Activated CD4-positive, alpha-beta T cell treated with anti-CD3 and anti-CD28 coated beads, Interleukin-2, Interleukin-6, amounts not matched to agents 100 ng/mL and 50 ng/mL, durations not matched to agents 16 hours and 8 hours (primary cell): ENCODE results near the gene TEX28.
"Not testable (repeated sequence)": the region's sequence is repeated elsewhere in the genome, so short reads cannot be mapped to it uniquely, and the experiment has no call there.

Experiments used
- DNase-seq: peaks from one replicate; pipeline ENCODE4 v3.0.0-alpha.2; 2020

Gene TEX28

GRCh38 chrX:154239982-154240503 is 54.9 kb downstream of the TEX28 start:
- not testable (repeated sequence) for DNase-seq

DNA sequence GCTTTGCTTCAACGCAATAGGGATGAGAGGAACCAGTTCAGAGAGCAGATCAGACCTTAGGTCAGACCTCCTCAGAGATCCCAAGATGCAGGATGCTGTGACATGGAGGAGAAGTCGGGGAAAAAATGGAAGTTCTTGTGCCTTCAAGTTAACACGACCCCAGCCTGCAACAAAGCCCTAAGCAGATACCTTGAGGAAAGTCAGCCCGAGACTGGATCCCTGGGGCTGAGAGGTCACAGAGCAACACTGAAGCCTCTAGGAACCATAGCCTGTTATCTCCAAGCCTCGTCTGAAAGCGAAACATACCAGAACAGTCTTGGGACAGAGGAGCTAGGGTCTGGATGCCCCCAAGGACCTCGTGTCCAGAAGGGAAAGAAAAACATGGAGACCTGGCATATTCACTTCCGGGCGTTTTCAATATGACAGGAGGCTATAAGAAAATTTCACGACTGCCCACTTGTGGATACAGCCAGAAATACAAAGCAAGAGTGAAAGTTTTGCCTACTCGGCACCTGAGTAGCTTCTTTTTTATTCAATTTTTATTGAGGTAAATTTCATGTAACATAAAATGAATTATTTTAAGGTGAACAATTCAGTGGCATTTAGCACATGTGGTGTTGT is 55.9 kb downstream of the TEX28 start:
- DNase-seq = not testable (repeated sequence)

GRCh38 chrX:154233620-154234019 is 61.3 kb downstream of the TEX28 start:
- not testable (repeated sequence) for DNase-seq

DNA sequence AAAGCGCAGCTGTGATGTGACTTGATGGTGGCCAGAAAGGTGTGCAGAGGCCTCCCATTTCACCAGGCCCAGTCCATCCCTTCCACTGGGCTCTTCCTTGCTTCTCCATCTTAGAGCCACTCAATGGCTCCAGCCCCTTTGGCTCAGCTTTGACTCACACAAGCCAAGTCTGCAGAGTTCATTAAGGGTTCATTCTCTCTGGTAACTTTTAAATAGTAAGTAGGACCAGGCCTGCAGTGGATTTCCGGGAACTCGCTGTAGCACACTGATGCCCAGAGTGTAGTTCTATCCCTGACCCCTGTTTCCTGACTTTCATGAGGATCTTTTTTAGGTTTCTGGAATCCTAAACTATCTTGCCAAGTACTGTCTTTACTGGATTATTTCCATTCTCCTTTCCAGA is 63.5 kb downstream of the TEX28 start:
- not testable (repeated sequence) for DNase-seq

DNA sequence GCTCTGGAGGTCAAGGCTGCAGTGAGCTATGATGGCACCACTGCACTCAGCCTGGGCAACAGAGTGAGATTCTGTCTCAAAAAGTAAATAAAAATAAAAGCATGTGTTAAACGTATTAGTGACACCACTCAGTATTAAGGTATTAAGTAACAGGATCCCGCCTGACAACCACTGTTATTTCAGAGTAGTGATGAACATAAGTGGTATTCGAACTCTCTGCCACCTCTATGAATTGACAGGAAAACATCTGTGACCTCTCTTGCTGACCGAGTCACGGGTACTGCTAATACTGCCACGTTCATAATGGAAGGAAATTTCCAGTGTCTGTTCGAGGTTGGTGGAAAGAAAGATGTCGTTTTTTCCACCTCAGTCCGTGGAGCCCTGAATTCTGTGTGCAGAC is 68.2 kb downstream of the TEX28 start:
- DNase-seq = not testable (repeated sequence)

GRCh38 chrX:154225292-154225691 is 69.6 kb downstream of the TEX28 start:
- not testable (repeated sequence) for DNase-seq
